HepG2 (cell line): ENCODE data around the gene DRAP1.

Source experiments
- CREB1 ChIP-seq, 2 experiments: fragments of 450-650 bp in 1 of 2; IDR thresholded peaks; 2 replicates each; pipeline ENCODE4 v1.6.1; 2016 to 2017; ENCODE audit warnings: control low read depth in 1 of 2, mild to moderate bottlenecking in 1 of 2, missing compliant biosample characterization in 1 of 2, missing genetic modification characterization in 1 of 2
- FOSL1 ChIP-seq: sonication (generic); formaldehyde crosslinking; IDR thresholded peaks from 2 replicates; pipeline ENCODE4 v1.9.0; 2021; ENCODE audit warnings: missing genetic modification reagents, borderline replicate concordance
- MTA3 ChIP-seq: sonication (generic); formaldehyde crosslinking; IDR thresholded peaks from 2 replicates; pipeline ENCODE4 v1.4.0; 2020; ENCODE audit warnings: missing genetic modification reagents
- NFKB2 ChIP-seq: sonication (generic); formaldehyde crosslinking; IDR thresholded peaks from 2 replicates; pipeline ENCODE4 v1.4.0; 2020; ENCODE audit warnings: missing genetic modification reagents, borderline replicate concordance
- POLR2A ChIP-seq, 2 experiments: IDR thresholded peaks; 2 replicates each; pipeline ENCODE4 v1.6.1; 2011; ENCODE audit warnings: low read depth in 2 of 2, low read length in 2 of 2, mild to moderate bottlenecking in 1 of 2, moderate library complexity in 1 of 2; ENCODE audit not compliant: insufficient read depth in 1 of 2
- SMC3 ChIP-seq: IDR thresholded peaks from 2 replicates; pipeline ENCODE4 v1.6.1; 2011; ENCODE audit warnings: low read length, improper control_type of control experiment
- TAF1 ChIP-seq: sonication (generic); formaldehyde crosslinking; IDR thresholded peaks from 2 replicates; pipeline ENCODE4 v1.4.0; 2020; ENCODE audit warnings: missing genetic modification reagents
- U2AF1 ChIP-seq: fragments of 200-400 bp; formaldehyde crosslinking; optimal IDR thresholded peaks from 2 replicates; pipeline ENCODE3; 2017; ENCODE audit warnings: mild to moderate bottlenecking, low read depth, low read length
- UBTF ChIP-seq: sonication (generic); formaldehyde crosslinking; IDR thresholded peaks from 2 replicates; pipeline ENCODE4 v1.4.0; 2020; ENCODE audit warnings: mild to moderate bottlenecking, missing genetic modification reagents
- ZNF121 ChIP-seq: sonication (generic); formaldehyde crosslinking; IDR thresholded peaks from 2 replicates; pipeline ENCODE4 v1.5.0; 2020; ENCODE audit warnings: mild to moderate bottlenecking, missing genetic modification reagents
- ZNF253 ChIP-seq: sonication (generic); formaldehyde crosslinking; IDR thresholded peaks from 2 replicates; pipeline ENCODE4 v1.8.0; 2022; ENCODE audit warnings: mild to moderate bottlenecking, missing genetic modification reagents, borderline replicate concordance

- no peak for TF ChIP-seq FOSL1 (CRISPR knock-in tag)
- TF ChIP-seq CREB1 (IDR thresholded peaks at IDR 0.05) = no peak
- no peak for TF ChIP-seq CREB1 (CRISPR knock-in tag; IDR thresholded peaks at IDR 0.05)
- TF ChIP-seq UBTF (CRISPR knock-in tag) = no peak
- TF ChIP-seq ZNF253 (CRISPR knock-in tag) = no peak
- TF ChIP-seq ZNF121 (CRISPR knock-in tag) = no peak
- no peak for TF ChIP-seq SMC3
- no peak for TF ChIP-seq MTA3 (CRISPR knock-in tag)
- no peak for TF ChIP-seq TAF1 (CRISPR knock-in tag)
- no peak for TF ChIP-seq U2AF1
- TF ChIP-seq NFKB2 (CRISPR knock-in tag) = no peak
- TF ChIP-seq POLR2A (IDR thresholded peaks at IDR 0.05; ENCODE audit: insufficient read depth in 1 of 2, low read depth in 2 of 2, low read length in 2 of 2) = no peak
Observed at GRCh38 chr11:65880844-65881421, 38.3 kb upstream of the DRAP1 start.
